HuH-7 (cell line): Measurements from ENCODE around the gene R3HDM4.

Source experiments
- DNase-seq: peaks from one replicate; pipeline ENCODE4 v3.0.0; 2011; ENCODE audit warnings: low spot score

Gene R3HDM4

DNA sequence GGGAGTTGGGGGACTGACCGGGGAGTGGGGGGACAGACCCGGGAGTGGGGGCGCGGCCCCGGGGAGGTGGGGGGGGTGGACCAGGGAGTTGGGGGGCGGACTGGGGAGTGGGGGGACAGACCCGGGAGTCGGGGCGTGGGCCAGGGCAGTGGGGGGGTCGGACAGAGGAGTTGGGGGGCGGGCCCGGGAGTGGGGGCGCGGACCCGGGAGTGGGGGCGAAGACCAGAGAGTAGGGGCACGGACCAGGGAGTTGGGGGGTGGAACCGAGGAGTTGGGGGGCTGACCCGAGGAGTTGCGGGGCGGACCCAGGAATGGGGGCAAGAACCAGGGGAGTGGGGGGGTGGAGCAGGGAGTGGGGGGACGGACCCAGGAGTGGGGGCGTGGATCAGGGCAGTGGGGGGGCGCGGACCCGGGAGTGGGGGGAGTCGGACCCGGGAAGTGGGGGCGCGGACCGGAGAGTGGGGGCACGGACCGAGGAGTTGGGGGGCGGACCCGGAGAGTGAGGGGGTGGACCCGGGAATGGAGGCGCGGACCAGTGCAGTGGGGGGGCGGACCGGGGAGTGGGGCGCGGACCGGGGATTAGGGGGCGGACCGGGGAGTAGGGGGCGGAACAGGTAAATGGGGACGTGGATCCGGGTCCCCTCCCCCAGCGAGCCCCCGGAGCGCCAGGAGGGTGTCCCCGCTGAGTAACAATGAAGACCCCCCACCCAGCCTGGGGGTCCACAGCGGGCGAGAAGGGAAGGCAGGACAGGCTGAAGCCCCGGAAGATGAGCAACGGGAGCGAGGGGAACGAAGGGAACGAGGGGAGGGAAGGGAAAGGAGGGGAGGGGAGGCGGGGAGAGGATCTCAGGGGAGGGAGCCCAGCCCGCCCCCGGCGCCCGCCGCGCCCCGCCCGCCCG, 589 bp downstream of the R3HDM4 start:
- peak; percentile 60 for DNase-seq

DNA sequence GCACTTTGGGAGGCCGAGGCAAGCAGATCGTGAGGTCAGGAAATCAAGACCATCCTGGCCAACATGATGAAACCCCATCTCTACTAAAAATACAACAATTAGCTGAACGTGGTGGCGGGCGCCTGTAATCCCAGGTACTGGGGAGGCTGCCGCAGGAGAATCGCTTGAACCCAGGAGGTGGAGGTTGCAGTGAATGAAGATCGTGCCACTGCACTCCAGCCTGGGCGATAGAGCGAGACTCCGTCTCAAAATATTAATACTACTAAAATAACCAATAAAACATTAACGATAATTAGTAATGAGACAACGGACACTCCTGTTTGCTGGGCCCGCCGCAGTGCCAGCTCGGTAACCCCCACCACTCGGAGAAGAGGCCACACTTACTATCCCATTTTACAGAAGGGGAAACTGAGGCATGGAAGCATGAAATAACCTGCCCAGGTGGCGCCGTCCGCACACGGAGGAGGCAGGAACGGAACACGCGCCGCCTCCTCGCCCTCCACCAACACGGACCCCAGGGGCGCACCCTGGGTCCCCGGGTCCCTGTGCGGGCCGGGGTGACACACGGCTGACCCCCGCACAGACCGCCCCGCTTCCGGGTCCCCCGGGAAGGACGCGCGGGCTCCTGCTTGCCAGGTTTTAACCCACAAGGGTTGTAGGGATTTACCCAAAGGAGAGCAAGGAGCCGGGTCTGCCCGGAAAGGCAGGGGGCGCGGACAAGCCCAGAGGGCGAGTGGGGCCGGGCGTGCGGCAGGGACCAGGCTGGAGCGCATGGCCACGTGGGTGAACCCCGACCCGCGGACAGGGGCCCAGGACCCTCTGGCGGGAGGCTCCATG, 1.6 kb downstream of the R3HDM4 start:
- no peak for DNase-seq

GRCh38 chr19:907183-907853, 5.7 kb downstream of the R3HDM4 start:
- no peak for DNase-seq

DNA sequence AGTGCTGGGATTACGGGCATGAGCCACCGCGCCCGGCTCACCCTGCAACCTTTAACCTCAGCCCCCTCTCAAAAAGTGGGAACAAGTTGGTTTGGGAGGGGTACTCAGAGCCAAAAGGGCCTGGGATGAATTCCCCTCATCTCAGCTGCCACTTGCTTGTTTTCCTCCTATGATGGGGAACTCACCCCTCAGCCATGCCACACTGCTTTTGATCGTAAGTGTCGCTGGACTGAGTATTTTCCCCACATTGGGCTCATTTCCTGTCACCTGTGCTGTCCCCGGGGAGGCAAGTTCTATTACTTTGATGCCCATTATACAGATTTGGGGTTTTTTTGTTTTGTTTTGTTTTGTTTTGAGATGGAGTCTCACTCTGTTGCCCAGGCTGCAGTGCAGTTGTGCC, 6.5 kb downstream of the R3HDM4 start:
- DNase-seq: no peak

- DNase-seq: no peak
Observed at GRCh38 chr19:904545-904944, 8.5 kb downstream of the R3HDM4 start.

GRCh38 chr19:903266-903797, 9.7 kb downstream of the R3HDM4 start:
- DNase-seq: no peak

DNA sequence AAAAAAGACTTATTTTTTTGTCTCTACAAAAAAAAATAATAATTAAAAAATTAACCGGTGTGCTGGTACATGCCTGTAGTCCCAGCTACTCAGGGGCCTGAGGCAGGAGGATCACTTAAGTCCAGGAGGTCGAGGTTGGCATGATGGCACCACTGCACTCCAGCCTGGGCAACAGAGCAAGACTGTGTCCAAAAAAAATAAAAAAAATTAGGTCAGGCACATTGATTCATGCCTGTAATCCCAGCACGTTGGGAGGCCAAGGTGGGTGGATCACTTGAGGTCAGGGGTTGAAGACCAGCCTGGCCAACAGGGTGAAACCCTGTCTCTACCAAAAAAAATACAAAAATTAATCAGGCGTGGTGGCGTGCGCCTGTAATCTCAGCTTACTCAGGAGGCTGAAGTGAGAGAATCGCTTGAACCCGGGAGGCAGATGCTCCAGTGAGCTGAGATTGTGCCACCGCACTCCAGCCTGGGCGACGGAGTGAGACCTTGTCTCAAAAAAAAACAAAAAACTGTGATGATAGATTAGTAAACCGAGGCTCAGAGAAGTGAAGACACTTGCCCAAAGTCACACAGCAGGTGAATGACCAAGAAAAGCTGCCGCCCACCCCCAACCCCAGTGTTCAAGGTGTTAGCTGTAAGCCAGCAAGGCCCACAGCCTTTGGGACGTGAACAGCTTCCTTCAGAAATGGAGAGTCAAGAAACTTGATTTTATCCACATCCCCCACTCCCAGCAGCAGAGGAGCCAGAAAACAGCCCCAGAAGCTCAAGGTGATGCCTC, 10.4 kb downstream of the R3HDM4 start:
- no peak for DNase-seq

DNA sequence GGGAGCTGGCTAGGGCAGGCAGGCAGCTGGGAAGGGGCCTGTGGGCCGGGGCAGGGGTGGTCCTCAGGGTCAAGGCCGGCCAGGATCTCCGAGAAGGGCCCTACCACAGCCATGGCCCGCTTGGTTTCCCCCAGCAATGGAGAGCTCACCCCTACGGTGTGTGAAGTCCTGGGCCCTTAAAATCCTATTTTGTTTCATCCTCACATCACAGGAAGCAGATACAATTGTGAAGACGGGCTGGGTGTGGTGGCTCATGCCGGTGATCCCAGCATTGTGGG, 11.0 kb downstream of the R3HDM4 start:
- DNase-seq: no peak

- no peak for DNase-seq
Observed at GRCh38 chr19:901216-902092, 11.6 kb downstream of the R3HDM4 start.

DNA sequence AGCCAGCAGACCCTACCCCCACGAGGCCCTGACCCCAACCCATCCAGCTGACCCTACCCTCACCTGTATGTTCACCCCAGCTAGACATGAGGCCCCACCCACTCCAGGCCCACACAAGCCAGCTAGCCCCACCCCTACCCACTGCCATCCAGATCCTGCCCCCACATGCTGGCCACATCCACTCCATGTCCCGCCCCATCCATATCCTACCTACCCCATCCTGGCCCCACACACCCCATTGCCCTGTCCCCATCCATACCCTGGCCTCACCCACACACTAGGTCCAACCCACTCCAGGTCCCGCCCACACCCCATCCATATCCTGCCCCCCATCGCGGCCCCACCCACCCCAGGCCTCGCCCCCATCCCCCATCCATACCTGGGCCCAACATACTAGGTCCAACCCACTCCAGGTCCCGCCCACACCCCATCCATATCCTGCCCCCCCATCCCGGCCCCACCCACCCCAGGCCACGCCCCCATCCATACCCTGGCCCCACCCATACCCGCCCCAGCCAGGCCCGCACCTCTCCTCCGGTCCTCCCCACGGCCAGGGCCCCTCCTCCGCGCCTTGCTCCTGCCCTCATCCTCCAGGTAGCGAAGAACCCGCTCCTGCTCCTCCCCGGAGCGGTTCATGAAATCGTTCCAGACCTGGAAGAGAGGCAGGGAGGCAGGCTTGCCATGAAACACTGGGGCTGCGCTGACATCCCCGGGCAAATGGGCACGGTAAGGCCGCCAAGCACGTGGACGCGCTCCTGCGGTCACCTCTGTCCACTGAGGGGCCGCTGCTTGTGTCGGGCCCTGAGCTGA, 12.5 kb downstream of the R3HDM4 start:
- DNase-seq: no peak

GRCh38 chr19:900043-900301, 13.0 kb downstream of the R3HDM4 start:
- no peak for DNase-seq

DNA sequence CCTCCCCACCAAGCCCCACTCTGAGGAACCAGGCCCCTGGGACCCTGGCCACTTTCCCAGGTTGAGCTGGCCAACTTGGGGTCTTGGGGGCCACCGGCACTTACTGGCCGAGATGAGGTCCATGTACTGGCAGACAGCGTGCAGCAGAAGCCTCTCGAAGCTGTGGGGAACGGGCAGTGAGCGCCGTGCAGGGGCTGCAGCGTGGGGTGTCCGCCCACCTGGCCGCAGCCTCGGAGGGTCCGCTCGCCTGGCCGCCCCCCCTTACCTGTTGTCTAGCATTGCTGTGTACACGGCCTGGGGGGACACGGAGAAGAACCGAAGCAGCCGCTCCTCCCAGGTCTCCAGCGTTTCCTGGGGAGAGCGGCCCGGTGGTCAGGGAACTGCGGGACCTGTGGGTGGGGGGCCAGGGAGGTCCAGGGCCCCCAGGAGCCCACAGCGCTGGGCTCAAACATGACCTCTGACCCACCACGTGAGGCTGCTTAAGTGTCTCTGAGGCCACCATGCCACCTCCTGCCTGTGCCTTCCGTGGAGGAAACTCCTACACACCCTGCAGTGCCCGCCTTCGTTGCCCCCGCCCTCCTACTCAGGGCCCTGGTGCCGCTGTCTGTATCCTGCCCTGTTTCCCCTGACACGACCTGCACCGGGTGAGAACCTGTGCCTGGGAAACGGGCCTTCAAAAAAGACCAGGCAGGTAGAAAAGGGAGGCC, 13.5 kb downstream of the R3HDM4 start:
- DNase-seq: no peak

- no peak for DNase-seq
Observed at GRCh38 chr19:898663-899062, 14.4 kb downstream of the R3HDM4 start.

GRCh38 chr19:897442-898039, 15.5 kb downstream of the R3HDM4 start:
- peak; percentile 66 for DNase-seq

- no peak for DNase-seq
Observed at GRCh38 chr19:896999-897398, 16.0 kb downstream of the R3HDM4 start.

- no peak for DNase-seq
Observed at GRCh38 chr19:896434-896833, 16.6 kb downstream of the R3HDM4 start.

DNA sequence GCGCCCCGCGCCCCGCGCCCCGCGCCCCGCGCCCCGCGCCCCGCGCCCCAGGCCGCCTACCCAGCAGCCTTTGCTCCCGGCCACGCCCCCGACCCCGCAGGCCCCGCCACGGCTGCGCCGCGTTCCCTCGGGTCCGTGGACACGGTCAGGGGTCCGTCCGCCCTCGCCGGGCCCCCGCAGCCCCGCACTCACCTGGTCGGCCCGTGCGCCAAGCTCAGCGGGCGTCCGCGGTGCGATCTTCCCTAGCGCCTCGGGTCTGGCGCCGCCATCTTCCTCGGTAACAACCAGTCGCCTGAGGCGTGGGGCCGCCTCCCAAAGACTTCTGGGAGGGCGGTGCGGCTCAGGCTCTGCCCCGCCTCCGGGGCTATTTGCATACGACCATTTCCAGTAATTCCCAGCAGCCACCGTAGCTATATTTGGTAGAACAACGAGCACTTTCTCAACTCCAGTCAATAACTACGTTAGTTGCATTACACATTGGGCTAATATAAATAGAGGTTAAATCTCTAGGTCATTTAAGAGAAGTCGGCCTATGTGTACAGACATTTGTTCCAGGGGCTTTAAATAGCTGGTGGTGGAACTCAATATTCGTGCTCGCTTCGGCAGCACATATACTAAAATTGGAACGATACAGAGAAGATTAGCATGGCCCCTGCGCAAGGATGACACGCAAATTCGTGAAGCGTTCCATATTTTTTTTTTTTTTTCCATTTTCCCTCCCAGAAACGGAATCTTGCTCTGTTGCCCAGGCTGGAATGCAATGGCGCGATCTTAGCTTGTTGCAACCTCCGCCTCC, 19.9 kb downstream of the R3HDM4 start, which contains the start of the genes MED16 and RNU6-9:
MED16 (minus strand) TSS at position 294 of the 796 bp plus-strand sequence. CDS start 2,056 bp downstream, outside the sequence.
RNU6-9 (plus strand) TSS at position 591 of the 796 bp plus-strand sequence.
- DNase-seq: peak; percentile 93
